ENCODE data around the gene ANKMY1.

Gene ANKMY1

DNA sequence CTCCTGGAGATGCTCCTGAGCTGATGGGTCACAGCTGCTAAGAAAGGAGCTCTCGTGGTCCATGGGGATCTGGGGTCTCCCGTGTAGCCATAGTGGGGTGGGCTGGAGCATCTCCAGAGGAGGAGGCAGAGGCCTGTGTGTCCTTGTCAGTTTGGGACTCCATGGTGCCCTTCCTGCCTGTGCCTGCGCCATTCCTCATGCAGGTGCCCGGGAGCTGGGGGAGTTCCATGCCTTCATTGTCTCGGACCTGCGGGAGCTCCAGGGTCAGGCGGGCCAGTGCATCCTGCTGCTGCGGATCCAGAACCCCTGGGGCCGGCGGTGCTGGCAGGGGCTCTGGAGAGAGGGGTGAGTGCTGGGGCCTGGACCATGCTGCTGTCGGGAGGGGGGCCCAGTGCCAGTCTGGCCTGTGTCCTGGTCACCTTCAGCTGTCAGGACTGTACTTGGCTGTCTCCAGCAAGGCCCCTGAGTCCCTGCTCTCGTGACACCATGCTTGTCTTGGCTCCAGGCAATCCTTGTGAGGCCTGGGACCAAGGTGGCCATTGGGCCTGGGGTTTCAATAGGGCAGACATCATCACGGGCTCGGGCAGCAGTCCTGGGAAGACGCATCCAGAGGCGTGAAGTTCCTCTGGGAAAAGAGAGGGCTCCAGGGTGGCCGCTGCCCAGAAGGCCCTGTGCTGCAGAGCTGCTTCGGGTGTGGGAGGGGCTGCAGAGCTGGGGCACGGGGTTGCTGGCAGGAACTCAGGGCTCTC, 36.1 kb upstream of the ANKMY1 start:
- no peak for DNase-seq

DNA sequence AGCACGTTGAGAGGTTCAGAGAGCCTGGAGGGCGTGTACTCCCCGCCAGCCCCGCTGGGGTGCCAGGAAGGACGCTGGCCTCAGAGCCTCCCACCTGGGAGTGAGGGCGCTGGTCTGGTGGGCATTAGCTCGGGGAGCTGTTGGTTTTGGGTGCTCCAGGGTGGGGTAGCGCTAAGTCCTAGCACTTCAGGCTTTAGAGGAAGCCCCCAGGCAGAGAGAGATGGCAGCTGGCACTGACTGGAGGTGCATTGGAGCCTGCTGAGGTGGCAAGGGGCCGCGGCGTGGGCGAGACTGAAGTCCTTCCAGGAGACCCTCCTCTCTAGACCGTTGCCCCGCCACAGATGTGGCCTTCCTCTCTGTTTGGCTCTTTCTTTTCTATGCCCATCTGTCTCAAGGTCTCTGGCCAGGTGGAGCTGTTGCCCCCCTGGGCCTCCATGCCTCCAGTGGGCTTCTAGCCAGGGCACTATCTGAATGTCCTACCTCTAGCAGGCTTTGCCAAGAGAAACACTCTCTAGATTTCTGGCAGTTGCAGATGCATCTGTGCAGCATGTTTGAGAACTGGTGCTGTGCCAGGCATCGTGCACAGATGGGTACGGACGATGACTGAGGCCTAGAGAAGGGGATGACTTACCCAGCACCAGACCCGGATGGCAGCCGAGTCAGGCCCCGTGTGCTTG, 35.4 kb upstream of the ANKMY1 start:
- no peak for DNase-seq

DNA sequence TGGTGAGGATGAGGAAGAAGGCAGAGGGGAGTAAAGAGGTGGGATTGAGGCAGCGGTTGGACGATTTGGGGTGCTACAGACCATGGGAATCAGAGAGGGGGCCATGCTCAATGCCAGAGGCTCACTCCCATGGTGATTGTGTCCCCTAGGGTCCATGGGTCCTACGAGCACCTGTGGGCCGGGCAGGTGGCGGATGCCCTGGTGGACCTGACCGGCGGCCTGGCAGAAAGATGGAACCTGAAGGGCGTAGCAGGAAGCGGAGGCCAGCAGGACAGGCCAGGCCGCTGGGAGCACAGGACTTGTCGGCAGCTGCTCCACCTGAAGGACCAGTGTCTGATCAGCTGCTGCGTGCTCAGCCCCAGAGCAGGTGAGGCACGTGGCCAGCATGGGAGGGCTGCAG, 34.0 kb upstream of the ANKMY1 start:
- no peak for DNase-seq

DNA sequence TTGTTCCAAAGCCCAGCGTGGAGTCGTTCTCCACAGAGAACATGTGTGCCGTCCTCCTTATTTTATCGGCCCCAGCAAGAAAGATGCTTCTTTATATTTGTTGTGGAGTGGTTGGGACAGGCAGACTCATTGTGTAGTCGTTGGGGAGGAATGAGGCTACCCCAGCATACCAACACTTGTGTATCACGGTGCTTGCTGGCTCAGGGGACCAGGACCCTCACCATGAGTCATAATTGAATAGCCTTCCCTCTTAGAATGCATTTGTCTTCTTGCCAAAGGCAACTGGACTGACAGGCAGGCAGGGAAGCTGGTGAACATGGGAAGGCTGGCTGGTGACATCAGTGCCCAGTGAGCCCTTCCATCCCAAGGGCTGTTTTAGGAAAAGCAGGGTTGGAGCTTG, 33.4 kb upstream of the ANKMY1 start:
- DNase-seq = no peak

DNA sequence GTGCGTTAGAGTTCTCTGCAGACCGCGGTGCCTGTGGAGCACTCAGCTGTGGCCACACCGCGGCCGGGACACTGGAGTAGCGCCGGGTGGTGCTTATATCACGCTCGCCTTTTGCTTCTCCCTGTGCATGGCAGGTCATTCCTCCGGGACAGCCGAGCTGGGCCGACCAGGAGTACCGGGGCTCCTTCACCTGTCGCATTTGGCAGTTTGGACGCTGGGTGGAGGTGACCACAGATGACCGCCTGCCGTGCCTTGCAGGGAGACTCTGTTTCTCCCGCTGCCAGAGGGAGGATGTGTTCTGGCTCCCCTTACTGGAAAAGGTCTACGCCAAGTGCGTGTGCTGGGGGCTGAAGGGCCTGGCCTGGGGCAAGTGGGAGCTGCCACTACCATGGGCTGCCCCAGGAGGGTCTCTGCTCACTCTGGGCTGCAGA, 32.9 kb upstream of the ANKMY1 start:
- no peak for DNase-seq

DNA sequence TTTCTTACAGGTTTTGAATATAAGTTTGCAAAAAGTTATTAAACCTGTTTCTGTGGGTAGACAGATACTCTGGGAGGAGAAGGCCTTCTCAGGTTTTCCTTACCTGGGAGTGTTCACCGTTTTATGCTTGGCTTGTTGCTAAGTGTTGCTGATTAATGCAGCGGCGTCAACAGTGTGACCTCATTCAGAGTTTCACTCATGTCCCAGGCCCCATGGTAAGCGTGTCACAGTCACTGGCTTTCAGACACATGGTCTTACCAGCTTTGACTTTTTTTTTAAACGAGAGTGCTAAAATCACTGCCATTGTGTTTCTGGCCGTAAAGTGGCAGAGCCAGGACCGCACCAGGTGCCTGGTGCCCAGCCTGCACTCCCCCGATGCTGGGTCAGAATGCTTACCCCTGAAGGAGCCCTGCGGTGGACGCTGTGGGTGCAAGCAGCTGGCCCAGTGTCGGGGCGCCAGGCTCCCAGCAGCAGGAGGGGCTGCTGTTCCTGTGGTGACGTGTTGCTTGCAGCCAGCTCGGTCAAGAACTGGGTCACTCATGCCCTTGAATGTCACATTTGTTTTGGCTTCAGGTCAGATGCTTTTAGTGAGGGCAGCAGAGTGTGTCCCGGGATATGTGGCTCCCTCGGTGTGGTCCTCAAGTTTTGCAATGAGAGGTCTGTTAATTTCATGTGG, 32.2 kb upstream of the ANKMY1 start:
- no peak for DNase-seq

DNA sequence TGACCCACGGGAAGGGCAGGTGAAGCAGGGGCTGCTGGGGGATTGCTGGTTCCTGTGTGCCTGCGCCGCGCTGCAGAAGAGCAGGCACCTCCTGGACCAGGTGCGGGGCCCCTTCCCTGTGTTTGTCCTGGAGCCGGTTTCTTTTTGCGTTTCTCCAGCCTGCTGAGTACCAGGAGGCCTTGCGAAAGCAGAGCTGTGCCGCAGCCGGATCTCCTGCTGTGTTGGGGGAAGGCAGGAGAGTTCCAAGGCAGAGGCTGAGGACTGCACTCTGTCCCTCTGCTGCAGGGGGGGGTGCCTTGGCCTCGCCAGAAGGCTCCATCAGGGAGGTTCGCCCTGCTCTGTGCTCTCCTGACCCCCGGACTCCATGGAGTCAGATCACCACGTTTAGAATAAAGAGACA, 31.6 kb upstream of the ANKMY1 start:
- no peak for DNase-seq

DNA sequence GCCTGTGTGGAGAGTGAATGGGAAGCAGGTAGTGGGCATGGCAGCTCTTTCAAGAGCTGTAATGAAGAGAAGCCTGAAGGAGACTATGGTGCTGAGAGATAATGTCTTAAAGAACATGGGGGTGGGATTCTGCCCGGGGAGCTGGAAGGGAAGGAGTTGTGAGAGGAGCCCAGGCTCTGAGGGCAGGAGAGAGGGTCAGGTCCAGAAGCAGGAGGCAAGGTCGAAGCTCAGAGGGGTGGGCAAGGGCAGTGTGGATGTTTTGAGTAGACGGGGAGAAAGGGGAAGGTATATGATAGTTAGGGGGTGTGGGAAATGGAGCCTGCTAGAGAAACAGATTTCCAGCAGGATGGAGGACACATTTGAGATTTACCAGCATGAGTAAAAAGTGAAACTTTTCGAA, 30.9 kb upstream of the ANKMY1 start:
- no peak for DNase-seq

DNA sequence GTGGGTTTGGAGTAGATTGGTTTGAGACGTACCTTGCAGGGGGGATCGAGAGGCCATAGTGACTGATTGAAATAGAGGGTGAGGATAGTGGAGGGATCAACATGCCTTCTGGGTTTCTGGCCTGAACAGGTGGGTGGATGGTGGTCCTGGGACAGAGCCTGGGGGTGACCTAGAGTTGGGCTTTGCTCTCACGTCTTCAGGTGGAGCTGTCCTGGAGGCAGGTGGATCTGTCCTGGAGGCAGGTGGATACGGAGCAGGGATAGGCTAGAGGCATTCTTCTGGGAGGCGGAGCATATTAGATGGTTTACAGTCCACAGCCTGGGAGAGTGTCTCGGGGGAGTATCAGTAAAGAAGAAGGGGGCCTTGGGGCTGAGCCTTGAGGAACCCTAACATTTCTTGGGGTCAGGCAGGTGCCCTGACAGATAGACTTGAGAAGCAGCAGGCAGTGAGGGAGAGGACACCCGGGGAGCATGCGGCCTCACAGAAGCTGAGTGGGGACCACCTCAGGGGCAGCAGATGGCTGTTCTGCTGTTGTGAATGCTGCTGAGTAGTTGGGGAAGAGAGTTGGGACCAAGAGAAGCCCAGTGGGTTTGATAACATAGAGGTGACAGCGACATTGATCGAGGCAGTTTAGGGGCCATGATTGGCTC, 30.3 kb upstream of the ANKMY1 start:
- no peak for DNase-seq

DNA sequence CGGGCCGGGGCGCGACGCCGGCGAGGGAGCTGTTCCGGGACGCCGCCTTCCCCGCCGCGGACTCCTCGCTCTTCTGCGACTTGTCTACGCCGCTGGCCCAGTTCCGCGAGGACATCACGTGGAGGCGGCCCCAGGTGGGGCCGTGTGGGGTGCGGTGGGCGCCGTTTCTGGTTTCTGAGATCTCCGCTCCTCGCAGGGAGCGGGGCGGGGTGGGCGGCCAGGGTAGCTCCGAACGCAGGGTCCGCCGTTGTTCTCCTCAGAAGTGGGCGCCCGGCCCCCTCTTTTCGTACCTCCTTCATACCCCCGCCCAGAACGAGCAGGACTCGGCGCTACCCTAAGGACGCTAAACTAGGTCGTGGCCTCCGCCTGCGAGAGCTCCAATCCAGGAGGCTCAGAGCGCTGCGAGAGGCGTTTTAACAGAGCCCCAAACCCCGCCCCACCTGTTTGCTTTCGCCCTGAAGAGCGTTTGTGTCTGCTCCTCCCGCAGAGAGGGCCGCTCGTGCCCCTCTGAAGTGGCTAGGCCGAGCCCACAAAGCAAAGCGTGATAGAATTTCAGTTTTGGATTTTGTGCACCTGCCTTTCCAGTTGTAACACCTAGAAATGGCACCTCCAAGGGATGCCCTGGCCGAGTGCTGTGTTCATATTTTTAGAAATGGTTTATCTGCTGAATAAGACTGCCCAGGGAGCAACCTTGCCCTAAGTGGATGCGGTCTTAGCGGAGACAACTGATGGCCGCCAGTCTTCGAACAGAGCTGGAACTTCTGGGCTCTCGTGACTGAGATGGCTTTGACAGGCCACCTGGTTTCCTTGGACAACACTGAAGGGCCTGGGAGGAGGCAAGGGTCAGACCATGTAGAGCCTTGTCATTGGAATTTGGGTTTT, 29.4 kb upstream of the ANKMY1 start:
- DNase-seq = no peak

DNA sequence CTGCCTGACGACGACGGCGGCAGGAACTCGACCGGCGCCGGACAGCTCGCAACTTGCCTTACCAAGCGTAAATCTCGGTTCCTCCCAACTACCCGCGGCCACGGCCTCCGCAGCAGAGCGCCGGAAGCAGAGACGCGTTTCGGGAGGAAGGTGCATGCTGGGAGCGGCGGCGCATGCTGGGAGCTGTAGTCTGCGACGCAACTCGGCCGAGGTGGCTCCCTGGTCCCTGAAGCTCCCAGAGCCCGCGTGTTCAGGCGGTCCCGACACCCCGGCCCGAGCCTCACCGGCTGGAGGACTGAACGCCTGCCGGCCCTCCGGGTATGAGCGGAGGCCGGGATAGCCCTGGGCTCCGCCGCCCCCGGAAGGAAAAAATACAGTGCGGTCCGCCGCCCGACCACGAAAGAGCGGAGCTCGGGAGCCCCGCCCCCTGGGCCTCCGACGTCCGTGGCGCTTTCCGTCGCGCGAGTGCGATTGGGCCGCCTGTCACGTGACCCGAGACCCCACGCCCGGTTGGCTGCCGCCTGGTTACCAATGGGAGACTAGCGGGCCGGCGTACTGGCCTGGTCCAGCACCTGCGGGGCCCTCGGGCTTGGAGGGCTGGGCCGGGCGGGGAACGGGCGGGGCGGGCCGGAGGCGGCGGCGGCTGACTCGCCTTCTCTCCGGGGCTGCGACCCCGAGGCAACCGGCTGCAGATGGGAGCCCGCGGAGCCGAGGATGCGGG, 28.6 kb upstream of the ANKMY1 start, which contains the start of gene CAPN10:
Gene CAPN10, plus strand, starts transcription at position 537 of the 721 bp plus-strand sequence. Its CDS starts 178 bp downstream, at position 715.
- DNase-seq = peak; percentile 90 to 98

DNA sequence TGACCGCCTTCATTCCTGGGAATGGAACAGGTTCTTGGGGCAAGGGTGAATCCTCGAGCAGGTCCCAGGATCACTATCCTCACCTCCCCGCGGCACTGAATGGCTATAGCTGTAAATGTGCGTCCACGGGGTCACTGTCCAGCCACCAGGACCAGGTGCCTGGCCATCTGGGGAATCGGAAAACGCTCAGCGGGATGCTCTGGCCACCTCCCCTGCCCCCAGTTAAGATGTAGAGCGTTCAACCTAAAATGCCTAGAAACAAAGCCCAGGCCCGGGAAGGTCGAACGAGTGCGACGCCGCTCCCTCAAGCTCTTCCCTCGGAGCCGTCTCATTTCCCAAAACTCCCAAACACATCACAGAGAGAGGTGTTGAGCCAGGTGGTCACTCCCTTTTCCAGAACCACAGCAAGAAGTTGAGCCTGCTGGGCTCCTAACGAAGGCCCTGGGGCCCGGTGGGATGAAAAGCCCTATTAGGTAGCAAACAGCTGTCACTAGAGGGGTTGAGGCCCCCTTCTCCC, 28.0 kb upstream of the ANKMY1 start:
- DNase-seq = no peak

DNA sequence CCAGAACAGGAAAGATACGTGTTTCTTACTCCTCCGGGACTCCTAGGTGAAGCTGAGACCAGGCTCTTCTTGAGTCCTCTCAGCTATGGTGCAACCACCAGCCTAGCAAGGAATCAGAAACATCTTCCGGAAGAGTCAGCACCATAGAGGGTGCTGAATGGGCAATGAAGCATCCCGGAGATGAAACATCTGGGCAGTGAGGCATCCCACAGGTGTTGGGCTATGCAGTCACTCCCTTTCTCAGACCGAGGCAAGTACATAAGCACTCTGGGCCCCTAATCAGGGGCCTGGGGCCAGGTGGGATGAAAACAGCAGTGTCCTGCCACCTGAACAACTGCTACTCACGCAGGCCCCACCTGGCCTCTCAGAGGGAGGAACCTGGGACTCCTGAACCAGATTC, 27.3 kb upstream of the ANKMY1 start:
- DNase-seq = no peak

DNA sequence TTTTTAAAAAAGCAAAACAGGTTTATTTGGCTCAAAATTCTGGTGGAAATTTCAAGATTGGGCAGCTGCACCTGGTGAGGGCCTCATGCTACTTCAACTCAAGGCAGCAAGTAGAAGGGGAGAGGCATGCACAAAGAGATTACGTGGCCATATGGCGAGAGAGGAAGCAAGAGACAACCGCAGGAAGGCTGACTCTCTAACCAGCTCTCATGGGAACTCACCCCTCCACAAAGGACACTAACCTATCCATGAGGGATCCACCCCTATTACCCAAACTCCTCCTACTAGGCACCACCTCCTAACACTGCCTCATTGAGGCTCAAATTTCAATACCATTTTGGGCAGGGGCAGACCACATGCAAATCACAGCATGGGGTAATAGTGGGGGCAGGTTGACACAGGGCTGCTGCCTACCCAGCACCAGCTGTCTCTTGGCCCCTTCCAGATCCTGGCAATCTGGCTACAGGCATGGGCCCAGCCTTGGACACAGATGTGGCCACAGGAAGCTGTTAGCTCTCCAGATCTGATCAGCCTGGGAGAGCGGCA, 26.8 kb upstream of the ANKMY1 start:
- DNase-seq = no peak

DNA sequence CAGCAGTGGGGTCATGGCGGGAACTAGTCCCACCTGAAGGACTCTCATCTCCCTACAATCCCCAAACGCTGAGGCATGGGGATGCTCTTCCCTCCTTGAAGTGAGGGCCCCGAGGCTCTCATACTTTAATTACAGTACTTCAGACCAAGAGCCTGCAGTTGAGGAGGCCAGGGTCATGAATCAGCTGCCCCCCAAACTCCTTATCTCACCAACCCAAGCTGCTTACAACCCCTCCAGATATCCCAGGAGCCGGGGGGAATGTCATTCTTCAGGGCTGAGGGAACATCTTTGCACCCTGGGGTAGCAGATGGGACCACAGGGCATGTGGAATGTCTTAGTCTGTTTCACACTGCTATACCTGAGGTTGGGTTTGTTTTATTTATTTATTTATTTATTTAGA, 26.0 kb upstream of the ANKMY1 start:
- DNase-seq = no peak

DNA sequence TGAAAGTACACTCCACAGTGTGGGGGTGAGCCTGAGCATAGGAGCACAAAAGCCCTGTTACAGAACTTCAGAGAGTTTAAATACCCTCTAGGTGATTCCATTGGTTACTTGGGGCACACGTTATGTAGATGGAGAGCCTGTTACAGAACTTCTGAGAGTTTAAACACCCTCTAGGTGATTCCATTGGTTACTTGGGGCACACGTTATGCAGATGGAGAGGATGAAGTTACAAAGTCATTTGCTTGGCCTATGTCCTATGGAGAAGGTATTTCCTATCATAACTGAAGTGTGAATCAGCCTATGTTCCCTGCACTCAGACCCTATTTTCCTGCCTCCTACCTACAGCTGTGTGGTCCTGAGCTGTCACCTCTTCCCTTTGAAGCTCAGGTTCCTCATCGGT, 25.0 kb upstream of the ANKMY1 start:
- no peak for DNase-seq

DNA sequence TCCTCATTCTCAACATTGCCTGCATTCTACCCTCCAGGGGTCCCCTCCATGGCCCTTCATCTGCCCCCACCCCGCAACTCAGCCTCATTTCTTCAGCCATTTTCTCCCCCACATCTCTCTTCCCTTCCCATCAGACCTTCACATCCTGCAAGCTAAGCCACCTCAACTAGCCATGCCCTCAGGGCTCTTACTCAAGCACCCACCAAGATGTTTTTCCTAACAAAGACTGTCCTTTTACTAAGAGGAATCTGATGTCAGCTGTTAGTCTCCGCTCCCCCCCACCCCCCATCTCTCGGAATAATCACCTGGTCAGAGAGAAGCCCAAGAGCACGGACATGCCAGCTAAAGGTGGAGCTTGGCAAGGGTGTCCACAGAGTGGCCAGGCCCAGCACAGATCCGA, 24.0 kb upstream of the ANKMY1 start:
- no peak for DNase-seq

DNA sequence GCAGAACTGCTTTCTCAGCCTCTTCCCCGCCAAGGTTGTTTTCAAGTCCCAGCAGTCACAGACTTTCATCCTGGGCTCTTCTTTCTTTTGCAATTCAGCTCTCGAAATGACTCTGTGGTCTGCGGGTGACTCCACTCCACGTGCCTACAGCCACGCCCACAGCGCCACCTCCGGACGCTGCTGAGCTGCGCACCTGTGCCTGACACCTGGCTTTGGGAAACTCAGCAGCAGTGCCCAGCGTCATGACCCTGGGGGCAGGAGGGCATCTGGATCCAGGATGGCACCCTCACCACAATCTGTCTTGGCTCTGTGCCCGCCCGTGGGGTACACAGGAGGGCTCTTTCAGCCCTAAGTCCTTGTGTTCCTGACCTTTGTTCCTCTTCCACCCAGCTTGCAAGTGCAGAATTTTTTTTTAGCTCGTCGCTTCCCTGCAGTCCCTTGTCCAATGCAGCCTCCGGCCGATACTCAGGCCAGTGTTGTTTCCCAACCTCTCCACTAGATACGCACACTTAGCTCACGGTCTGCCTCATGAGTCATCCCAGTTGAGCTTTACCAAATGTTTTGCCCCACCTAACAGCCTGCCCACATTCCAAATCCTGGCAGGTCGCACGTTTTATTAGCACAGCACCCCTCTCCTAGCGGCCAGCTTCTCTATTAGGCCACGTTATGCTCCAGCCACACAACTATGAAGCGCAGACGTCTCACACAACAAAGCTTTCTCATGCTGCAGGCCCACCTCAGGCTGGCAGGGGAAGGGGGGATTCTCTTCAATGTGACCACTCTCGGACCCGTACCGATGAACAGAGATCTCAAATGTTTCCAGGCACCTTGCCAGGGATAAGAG, 22.2 kb upstream of the ANKMY1 start:
- DNase-seq = no peak

DNA sequence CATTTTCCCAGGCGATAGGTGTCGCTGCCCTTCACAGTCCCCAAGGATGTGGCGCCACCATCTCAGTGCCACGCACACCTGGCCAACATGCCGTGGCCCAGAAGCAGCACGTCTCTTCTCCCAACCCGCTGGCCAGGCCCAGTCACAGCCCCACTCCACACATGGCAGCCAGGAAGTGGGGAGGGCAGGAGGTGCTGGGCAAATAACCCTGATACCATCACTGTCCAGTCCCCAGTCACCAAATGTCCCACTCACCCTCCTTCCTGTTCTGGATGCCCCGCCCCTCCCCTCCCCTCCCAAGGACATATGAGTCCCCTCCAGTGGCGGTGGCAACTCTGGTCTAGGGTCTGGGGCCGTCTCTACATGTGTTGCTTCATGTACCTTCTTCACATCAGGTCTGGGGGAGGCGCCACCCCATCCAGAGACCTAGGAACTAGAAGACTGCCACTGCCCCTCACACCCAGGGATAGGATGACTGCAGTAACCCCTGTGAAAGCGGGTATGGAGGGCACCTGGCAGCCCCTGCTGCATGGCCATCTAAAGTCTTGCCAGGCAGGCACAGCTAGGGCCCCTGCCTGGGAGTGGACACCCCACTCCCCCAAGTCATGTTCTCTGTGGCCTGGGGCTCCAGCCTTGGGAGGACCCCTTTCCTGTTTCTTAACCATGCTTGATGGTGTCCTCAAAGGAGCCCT, 21.4 kb upstream of the ANKMY1 start:
- no peak for DNase-seq

DNA sequence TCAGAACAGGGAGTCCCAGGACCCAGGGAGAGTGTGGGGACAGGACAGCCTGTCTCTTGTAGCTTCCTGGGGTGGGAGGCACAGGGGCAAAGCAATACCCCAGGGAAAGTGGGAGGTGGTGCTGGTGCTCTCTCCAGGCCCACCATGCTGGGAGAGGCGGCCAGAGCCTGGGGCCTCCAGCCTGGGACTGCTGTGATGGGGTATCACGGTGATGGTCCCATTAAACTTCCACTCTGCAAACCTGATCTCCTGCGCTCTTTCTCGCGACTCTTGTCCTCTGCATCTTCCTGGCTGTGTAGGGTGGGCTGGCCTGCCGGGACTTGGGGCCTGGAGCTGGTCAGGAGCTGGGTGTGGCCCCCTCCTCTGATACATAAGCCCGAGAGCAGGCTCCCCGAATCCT, 20.7 kb upstream of the ANKMY1 start:
- DNase-seq = no peak
